Measurements from ENCODE around the gene BACH2. TPM values are rescaled to one million over a fixed set of nuclear protein-coding genes. Genes with fewer than 3 reads are reported as not detected.

The BACH2 gene
- total RNA-seq, 8 experiments from 2014 or later, result 0.25 to 34.3 (median 19.4) TPM

DNA sequence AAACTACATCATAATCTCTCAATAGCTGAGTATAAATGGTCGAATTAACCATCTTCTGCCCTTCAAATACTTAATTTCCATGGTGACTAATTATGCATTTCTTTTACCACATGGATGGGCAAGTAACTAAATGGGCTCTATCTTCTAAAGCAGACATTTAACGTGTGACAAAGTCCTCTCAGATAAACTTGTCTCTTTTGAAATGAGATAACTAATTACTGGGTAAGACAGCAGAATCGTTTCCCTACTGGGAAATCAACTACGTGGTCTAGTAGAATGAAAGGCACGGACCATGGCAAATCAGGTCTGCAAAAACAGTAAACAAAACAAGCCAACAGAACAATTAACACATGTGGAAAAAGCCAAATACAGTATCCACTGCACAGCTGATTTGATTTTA lies 137.7 kb downstream of the BACH2 start:
- H3K4me1 ChIP-seq (replicated peaks in 1 of 2), result peaks cover 30 to 43% of the 10 kb centered on the region in 2 donors
- no peak overlapping the region for H3K27ac ChIP-seq
- H3K4me3 ChIP-seq, result no peak overlapping the region
- in situ Hi-C loops (cut with MboI; ENCODE audit: low pct_unique_long_range_greater_than_20kb in 2 of 9, low sequenced_read_pairs in 9 of 9, unreplicated experiment in 9 of 9), result no loop called here
- ATAC-seq (replicated peaks in 6 of 8), result no peak
- 3 to 73% (median 46%) methylated on average over 4 to 5 of the region's 5 CpGs for WGBS, 10 experiments

GRCh38 chr6:90157441-90157840 lies 139.2 kb downstream of the BACH2 start:
- Histone ChIP-seq H3K27ac (no peak overlapping the region), H3K4me3 (no peak overlapping the region), H3K4me1 (replicated peaks in 1 of 2) (peaks cover 31 to 58% of the 10 kb centered on the region in 2 donors)
- in situ Hi-C loops (cut with MboI; ENCODE audit: low pct_unique_long_range_greater_than_20kb in 2 of 9, low sequenced_read_pairs in 9 of 9, unreplicated experiment in 9 of 9), result no loop called here
- WGBS, 10 experiments, result 33 to 98% (median 81%) methylated on average over 1 to 7 of the region's 7 CpGs
- ATAC-seq (replicated peaks in 6 of 8), result no peak

GRCh38 chr6:90156861-90157260 lies 139.8 kb downstream of the BACH2 start:
- WGBS, 10 experiments, result 25 to 100% (median 89%) methylated on average over 1 to 4 of the region's 5 CpGs; no CpG with 5 or more reads in 2 of the 10 experiments
- in situ Hi-C loops (cut with MboI; ENCODE audit: low pct_unique_long_range_greater_than_20kb in 2 of 9, low sequenced_read_pairs in 9 of 9, unreplicated experiment in 9 of 9), result no loop called here
- Histone ChIP-seq H3K4me3 (no peak overlapping the region), H3K27ac (no peak overlapping the region), H3K4me1 (replicated peaks in 1 of 2) (peaks cover 35 to 64% of the 10 kb centered on the region in 2 donors)
- no peak for ATAC-seq (replicated peaks in 6 of 8)

DNA sequence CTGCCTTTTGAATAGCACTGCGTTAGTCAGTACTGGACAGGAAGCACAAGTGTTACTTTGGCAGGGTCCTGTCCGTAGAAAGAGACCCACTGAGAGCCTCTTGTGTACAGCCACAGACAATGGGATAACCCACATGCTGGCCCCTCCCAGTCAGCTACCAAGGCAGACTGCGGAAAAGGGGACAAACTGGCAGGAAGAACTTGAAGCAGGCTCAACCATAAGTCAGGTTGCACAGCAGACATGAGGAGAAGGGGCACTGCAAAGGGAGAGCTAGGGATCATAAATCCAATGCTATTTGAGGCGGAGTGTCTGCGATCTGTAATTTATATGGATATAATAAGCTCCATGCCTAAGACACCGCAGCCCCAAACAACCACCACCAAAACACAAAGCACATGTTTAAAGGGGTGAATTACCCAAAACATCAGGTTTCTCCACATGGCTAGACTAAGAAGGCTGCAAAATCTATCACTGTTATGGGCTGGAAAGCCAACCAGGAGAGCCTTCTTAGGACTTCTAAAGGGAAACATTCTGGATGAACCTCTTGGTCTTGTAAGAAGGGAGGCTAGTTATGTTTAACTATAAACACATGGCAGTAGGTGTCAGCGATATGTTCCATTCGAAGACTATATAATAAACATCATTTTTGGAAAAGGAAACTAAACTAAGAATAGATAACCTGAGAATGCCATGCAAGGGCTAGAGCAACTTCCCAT lies 141.7 kb downstream of the BACH2 start:
- peaks cover 34 to 64% of the 10 kb centered on the region in 2 donors for H3K4me1 ChIP-seq (replicated peaks in 1 of 2)
- 25 to 85% (median 61%) methylated on average over 2 to 8 of the region's 8 CpGs; no CpG with 5 or more reads in 1 of the 10 experiments for WGBS, 10 experiments
- no peak overlapping the region for H3K4me3 ChIP-seq
- in situ Hi-C loops (cut with MboI; ENCODE audit: low pct_unique_long_range_greater_than_20kb in 2 of 9, low sequenced_read_pairs in 9 of 9, unreplicated experiment in 9 of 9), result no loop called here
- H3K27ac ChIP-seq, result no peak overlapping the region
- ATAC-seq (replicated peaks in 6 of 8), result peak in 5 of 8 experiments; percentile 63 to 78 (median 71)

- Histone ChIP-seq H3K27ac (peak overlapping the region in 1 of 2 donors; percentile 47), H3K4me1 (replicated peaks in 1 of 2) (peaks cover 24 to 71% of the 10 kb centered on the region in 2 donors), H3K4me3 (no peak overlapping the region)
- in situ Hi-C loops (cut with MboI; ENCODE audit: low pct_unique_long_range_greater_than_20kb in 2 of 9, low sequenced_read_pairs in 9 of 9, unreplicated experiment in 9 of 9), result no loop called here
- ATAC-seq (replicated peaks in 6 of 8), result peak in 5 of 8 experiments; percentile 58 to 76 (median 72)
- 0 to 93% (median 48%) methylated on average over 1 to 4 of the region's 4 CpGs; no CpG with 5 or more reads in 1 of the 10 experiments for WGBS, 10 experiments
Observed at GRCh38 chr6:90151576-90152422, 144.8 kb downstream of the BACH2 start.

DNA sequence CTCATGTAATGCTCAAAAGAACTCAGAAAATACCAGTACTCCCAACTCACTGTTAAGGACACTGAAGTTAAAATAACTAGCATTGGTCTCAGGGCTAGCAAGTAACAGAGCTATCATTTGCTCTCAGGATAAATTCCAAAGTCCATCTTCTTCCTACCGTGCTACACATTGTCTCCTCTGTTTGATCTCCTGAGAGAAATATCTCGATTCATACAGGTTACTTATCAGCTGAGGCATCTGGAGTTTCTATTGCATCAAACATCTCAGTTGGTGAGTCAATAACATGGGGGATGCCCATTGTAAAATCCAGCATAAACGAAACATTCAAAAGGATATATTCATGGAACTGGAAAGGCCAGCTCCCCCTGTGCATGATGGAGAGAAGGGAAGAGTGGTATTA lies 147.4 kb downstream of the BACH2 start:
- in situ Hi-C loops (cut with MboI; ENCODE audit: low pct_unique_long_range_greater_than_20kb in 2 of 9, low sequenced_read_pairs in 9 of 9, unreplicated experiment in 9 of 9), result no loop called here
- H3K27ac ChIP-seq, result no peak overlapping the region
- WGBS, 10 experiments, result 0 to 100% (median 83%) methylated on average over 1 to 3 of the region's 3 CpGs; no CpG with 5 or more reads in 1 of the 10 experiments
- no peak for ATAC-seq (replicated peaks in 6 of 8)
- H3K4me1 ChIP-seq (replicated peaks in 1 of 2), result peaks cover 18 to 74% of the 10 kb centered on the region in 2 donors
- no peak overlapping the region for H3K4me3 ChIP-seq

- Histone ChIP-seq H3K27ac (no peak overlapping the region), H3K4me1 (replicated peaks in 1 of 2) (peaks cover 15 to 70% of the 10 kb centered on the region in 2 donors), H3K4me3 (no peak overlapping the region)
- ATAC-seq (replicated peaks in 6 of 8), result no peak
- in situ Hi-C loops (cut with MboI; ENCODE audit: low pct_unique_long_range_greater_than_20kb in 2 of 9, low sequenced_read_pairs in 9 of 9, unreplicated experiment in 9 of 9), result no loop called here
- 45 to 100% (median 87%) methylated on average over 2 to 5 of the region's 5 CpGs; no CpG with 5 or more reads in 2 of the 10 experiments for WGBS, 10 experiments
Observed at GRCh38 chr6:90148867-90149266, 147.8 kb downstream of the BACH2 start.

DNA sequence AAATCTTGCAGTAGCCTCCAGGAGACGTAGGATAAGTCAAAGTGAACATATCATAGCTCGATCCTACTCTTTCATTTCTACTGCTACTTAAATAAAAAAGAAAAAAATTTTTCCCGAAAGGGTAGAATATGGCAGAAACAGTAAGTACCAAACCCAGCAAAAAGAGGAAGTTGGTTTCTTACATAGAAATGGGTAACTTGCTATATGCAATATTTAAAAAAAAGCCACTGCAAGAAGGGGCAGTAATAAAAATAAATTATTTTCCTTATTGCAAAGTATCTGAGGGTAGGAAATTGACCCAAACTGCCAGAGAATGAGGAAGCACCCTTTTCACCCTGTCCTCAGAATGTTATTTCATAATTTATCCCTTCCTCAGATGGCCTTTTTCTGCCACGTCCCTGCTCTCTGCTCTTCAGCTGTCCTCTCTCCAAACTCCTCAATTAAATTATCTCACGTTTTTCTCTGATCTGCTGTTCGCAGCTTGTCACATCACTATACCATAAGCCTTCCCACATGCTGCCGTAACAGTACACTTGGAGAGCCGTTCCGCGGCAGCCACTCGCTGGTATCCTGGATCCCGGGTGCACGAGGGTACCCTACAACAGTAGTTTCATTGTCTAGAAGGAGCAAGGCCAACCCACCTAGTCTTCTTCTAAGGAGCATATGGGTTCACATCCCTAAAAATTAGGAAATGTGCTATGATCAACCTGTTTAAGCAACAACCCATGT lies 149.6 kb downstream of the BACH2 start:
- H3K4me3 ChIP-seq, result no peak overlapping the region
- in situ Hi-C loops (cut with MboI; ENCODE audit: low pct_unique_long_range_greater_than_20kb in 2 of 9, low sequenced_read_pairs in 9 of 9, unreplicated experiment in 9 of 9), result no loop called here
- 43 to 90% (median 75%) methylated on average over 3 to 13 of the region's 13 CpGs for WGBS, 10 experiments
- no peak overlapping the region for H3K27ac ChIP-seq
- peak in 5 of 8 experiments; percentile 20 to 80 (median 24) for ATAC-seq (replicated peaks in 6 of 8)
- peaks cover 12 to 57% of the 10 kb centered on the region in 2 donors for H3K4me1 ChIP-seq (replicated peaks in 1 of 2)

DNA sequence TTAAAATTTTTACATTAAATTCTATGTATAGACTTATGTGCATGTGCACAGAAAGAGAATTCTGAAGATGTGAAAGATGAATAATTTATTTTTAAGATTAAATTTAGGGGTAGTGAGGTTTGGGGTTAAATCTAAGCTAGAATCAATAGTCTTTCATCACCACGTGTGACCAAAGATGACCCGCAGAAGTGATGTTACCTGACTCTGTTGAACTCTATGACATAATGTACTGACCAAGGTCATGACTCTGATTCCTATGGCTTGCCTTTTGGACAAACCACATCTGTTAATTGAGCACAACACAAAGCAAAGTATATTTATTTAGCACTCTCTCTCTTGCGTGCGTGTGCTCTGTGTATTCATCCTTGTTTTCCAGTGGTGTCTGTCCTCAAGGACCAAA lies 150.6 kb downstream of the BACH2 start:
- Histone ChIP-seq H3K27ac (no peak overlapping the region), H3K4me1 (replicated peaks in 1 of 2) (peaks cover 3 to 47% of the 10 kb centered on the region in 2 donors), H3K4me3 (no peak overlapping the region)
- in situ Hi-C loops (cut with MboI; ENCODE audit: low pct_unique_long_range_greater_than_20kb in 2 of 9, low sequenced_read_pairs in 9 of 9, unreplicated experiment in 9 of 9), result no loop called here
- WGBS, 10 experiments, result 67 to 100% (median 88%) methylated on average over 2 to 4 of the region's 4 CpGs; no CpG with 5 or more reads in 1 of the 10 experiments
- ATAC-seq (replicated peaks in 6 of 8), result no peak

DNA sequence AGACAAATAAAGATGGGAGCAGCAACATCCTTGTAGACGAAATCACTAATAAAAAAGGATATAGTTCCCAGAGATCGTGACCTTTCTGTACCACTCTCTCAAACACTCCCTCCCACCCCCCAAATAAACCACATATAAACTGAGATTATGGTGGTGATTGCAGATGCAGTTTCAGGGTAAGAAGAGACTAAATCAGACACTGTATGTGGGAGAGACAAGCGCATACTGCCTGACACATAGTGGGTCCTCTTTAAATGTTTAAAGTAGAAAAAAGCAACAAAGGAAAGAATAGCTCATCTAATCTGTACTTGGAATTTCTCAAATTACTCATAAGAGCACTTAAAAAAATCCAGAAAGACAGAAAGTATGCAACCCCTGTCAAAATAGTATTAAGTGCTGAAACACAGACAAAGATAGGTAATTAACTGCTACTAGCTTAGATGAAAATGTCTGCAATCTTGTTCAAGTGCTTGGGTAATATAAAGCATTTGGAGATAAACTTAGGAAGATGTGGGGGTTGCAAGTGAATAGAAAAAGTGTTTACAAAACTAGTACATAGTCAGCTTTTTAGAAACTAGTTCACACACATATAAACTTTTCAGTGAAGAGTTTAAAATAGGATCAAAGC lies 151.6 kb downstream of the BACH2 start:
- Histone ChIP-seq H3K4me3 (no peak overlapping the region), H3K27ac (no peak overlapping the region), H3K4me1 (replicated peaks in 1 of 2) (peaks cover 3 to 47% of the 10 kb centered on the region in 2 donors)
- WGBS, 10 experiments, result 70 to 100% (median 88%) methylated on average over 2 to 3 of the region's 3 CpGs; no CpG with 5 or more reads in 1 of the 10 experiments
- in situ Hi-C loops (cut with MboI; ENCODE audit: low pct_unique_long_range_greater_than_20kb in 2 of 9, low sequenced_read_pairs in 9 of 9, unreplicated experiment in 9 of 9), result no loop called here
- ATAC-seq (replicated peaks in 6 of 8), result no peak

- WGBS, 10 experiments, result 20 to 94% (median 71%) methylated on average over 1 to 3 of the region's 3 CpGs; no CpG with 5 or more reads in 4 of the 10 experiments
- no peak overlapping the region for H3K27ac ChIP-seq
- in situ Hi-C loops (cut with MboI; ENCODE audit: low pct_unique_long_range_greater_than_20kb in 2 of 9, low sequenced_read_pairs in 9 of 9, unreplicated experiment in 9 of 9), result no loop called here
- peaks cover 3 to 44% of the 10 kb centered on the region in 2 donors for H3K4me1 ChIP-seq (replicated peaks in 1 of 2)
- no peak overlapping the region for H3K4me3 ChIP-seq
- ATAC-seq (replicated peaks in 6 of 8), result no peak
Observed at GRCh38 chr6:90144396-90144795, 152.2 kb downstream of the BACH2 start.

DNA sequence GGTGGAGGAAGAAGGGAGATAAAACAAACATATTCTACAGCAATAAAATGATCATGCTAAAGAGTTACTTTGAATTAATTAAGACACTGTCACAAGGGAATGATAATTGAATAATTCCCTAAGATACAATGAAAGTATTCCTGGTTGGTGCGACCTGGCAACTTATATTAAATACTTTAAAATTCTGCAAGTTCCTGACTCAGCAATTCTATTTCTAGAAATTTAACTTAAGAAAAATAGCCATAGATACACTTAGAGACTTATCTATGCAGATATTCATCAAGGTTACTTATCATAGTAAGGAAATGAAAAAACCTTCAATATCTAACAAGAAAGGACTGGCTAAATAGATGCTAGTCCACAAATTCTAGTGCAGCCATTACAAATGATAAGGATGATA lies 156.0 kb downstream of the BACH2 start:
- in situ Hi-C loops (cut with MboI; ENCODE audit: low pct_unique_long_range_greater_than_20kb in 2 of 9, low sequenced_read_pairs in 9 of 9, unreplicated experiment in 9 of 9), result no loop called here
- no peak for ATAC-seq (replicated peaks in 6 of 8)
- no peak overlapping the region for H3K4me3 ChIP-seq
- 75 to 100% (median 100%) methylated on average over 1 of the region's 1 CpG; no CpG with 5 or more reads in 1 of the 10 experiments for WGBS, 10 experiments
- peaks cover 15 to 41% of the 10 kb centered on the region in 2 donors for H3K4me1 ChIP-seq (replicated peaks in 1 of 2)
- no peak overlapping the region for H3K27ac ChIP-seq

All from motor neuron (in vitro differentiated cells).